HG03378 (cell line): Measurements from ENCODE around the gene GPRASP1.
"Not testable (repeated sequence)": the region's sequence is repeated elsewhere in the genome, so short reads cannot be mapped to it uniquely, and the experiment has no call there.

ENCODE experiments used
- ATAC-seq: cut with Tn5 transposase; IDR thresholded peaks from one replicate; pipeline ENCODE4 v1.9.1; 2021; ENCODE audit warnings: mild to moderate bottlenecking, moderate library complexity; ENCODE audit not compliant: unreplicated experiment

GPRASP1 gene, protein sequence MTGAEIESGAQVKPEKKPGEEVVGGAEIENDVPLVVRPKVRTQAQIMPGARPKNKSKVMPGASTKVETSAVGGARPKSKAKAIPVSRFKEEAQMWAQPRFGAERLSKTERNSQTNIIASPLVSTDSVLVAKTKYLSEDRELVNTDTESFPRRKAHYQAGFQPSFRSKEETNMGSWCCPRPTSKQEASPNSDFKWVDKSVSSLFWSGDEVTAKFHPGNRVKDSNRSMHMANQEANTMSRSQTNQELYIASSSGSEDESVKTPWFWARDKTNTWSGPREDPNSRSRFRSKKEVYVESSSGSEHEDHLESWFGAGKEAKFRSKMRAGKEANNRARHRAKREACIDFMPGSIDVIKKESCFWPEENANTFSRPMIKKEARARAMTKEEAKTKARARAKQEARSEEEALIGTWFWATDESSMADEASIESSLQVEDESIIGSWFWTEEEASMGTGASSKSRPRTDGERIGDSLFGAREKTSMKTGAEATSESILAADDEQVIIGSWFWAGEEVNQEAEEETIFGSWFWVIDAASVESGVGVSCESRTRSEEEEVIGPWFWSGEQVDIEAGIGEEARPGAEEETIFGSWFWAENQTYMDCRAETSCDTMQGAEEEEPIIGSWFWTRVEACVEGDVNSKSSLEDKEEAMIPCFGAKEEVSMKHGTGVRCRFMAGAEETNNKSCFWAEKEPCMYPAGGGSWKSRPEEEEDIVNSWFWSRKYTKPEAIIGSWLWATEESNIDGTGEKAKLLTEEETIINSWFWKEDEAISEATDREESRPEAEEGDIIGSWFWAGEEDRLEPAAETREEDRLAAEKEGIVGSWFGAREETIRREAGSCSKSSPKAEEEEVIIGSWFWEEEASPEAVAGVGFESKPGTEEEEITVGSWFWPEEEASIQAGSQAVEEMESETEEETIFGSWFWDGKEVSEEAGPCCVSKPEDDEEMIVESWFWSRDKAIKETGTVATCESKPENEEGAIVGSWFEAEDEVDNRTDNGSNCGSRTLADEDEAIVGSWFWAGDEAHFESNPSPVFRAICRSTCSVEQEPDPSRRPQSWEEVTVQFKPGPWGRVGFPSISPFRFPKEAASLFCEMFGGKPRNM (N-terminal part only)

DNA sequence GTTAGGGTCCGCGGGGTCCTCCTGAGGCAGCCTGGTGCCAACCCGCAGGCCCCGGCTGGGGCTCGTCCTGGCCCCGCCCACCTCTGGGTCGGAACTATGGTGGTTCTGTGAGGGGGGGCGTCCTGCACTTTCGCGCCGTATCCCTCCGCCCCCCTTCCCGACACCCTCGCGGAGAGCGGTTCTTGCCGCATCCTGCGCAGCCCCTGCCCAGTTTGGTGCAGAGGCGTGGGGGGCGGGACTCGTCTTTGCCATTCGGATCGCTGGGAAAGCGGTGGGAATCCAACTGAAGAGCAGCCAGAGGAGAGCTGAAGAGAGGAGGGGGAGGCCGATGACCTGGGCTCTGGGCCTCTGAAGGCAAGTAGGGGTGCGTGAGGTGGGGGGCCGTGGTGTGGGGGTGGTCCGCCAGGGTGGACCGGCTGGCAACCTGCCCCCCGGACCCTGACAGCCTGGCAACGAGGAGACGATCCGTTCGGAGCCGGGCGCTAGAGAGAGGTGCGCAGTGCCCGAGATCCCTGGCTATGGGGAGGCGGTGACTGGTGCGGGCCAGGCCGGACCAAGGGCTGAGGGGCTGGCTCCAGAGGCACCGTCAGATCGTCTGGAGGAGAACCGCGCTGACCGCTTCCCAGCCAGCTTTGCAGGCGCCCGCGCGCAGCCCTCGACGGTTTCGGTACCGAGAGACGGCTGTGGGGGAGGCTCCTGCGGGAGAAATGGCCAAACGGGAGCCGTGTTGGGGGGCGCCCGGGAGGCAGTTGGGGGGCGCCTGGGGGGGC is at the start of gene GPRASP1:
Gene GPRASP1, plus strand, starts transcription at position 242 of the 770 bp plus-strand sequence. CDS start 2,431 bp downstream, outside the sequence.
- no peak for ATAC-seq

DNA sequence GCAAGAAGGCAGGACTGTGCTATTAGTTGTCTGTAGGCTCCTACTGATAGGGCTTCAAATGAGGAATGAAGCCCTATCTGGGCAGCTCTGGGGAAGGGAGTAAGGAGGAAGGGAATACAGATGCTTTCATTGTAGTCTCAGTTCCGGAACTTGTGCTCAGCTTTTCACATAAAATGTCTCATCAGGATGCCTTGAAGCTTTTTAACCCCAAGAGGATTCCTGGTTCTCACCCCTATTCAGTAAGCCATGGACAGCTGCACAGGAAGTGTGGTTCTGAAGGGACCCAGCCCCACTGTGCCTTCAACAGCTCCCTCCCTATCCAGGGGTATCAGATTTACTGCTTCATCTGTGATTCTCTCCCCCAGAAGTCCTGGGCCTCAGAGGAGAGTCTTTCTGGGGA is 47.0 kb upstream of the GPRASP1 start:
- ATAC-seq, result no peak

GRCh38 chrX:102606115-102606514 is 45.2 kb upstream of the GPRASP1 start:
- no peak for ATAC-seq

DNA sequence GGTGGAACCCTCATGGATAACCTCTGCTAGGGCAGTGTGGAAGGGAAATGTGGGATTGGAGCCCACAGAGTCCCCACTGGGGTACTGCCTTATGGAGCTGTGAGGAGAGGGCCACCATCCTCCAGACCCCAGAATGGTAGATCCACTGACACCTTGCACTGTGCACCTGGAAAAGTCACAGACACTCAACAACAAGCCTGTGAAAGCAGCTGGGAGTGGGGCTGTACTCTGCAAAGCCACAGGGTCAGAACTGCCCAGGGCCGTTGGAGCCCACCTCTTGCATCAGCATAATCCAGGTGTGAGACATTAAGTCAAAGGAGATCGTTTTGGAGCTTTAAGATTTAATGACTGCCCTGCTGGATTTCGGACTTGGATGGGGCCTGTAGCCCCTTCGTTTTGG is 40.4 kb upstream of the GPRASP1 start:
- ATAC-seq, result no peak

- no peak for ATAC-seq
These were observed 27.2 kb upstream of the GPRASP1 start for GRCh38 chrX:102624105-102624504.

GRCh38 chrX:102627640-102628039 is 23.6 kb upstream of the GPRASP1 start:
- no peak for ATAC-seq

DNA sequence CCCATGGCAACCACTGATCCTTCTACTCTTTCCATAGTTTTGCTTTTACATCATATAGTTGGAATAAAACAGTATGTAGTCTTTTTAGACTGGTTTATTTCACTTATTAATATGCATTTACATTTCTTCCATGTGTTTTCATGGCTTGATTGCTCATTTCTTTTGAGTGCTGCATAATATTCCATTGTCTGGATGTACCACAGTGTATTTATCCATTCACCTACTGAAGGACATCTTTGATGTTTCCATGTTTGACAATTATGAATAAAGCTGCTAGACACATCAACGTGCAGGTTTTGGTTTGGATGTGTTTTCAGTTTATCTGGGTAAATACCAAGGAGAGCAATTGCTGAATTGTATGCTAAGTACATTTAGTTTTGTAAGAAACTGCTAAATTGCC is 13.7 kb upstream of the GPRASP1 start:
- ATAC-seq, result no peak

GRCh38 chrX:102650903-102651241 is 411 bp upstream of the GPRASP1 start:
- no peak for ATAC-seq

- ATAC-seq, result no peak
These were observed 877 bp downstream of the GPRASP1 start for GRCh38 chrX:102652031-102652688.

- ATAC-seq, result no peak
These were observed 3.4 kb downstream of the GPRASP1 start for GRCh38 chrX:102654696-102655095.

- no peak for ATAC-seq
These were observed 7.3 kb downstream of the GPRASP1 start for GRCh38 chrX:102658556-102658955.

- peak; percentile 91 for ATAC-seq
These were observed 8.8 kb downstream of the GPRASP1 start for GRCh38 chrX:102659790-102660757.

DNA sequence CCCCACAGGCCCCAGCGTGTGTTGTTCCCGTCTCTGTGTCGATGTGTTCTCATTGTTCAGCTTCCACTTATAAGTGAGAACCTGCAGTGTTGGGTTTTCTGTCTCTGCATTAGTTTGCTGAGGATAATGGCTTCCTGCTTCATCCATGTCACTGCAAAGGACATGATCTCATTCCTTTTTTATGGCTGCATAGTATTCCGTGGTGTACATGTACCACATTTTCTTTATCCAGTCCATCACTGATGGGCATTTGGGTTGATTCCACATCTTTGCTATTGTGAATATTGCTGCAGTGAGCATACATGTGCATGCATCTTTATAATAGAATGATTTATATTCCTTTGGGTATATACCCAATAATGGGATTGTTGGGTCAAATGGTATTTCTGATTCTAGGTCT is 12.5 kb downstream of the GPRASP1 start:
- not testable (repeated sequence) for ATAC-seq

DNA sequence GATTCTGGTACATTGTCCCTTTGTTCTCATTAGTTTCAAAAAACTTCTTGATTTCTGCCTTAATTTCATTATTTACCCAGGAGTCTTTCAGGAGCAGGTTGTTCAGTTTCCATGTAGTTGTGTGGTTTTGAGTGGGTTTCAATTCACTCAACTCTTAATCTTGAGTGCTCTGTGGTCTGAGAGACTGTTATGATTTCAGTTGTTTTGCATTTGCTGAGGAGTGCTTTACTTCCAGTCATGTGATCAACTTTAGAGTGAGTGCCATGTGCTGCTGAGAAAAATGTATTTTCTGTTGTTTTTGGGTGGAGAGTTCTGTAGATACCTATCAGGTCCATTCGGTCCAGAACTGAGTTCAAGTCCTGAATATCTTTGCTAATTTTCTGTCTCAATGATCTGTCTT is 15.8 kb downstream of the GPRASP1 start:
- ATAC-seq, result not testable (repeated sequence)

- no peak for ATAC-seq
These were observed 18.2 kb downstream of the GPRASP1 start for GRCh38 chrX:102669526-102669925.

GRCh38 chrX:102672856-102673255 is 21.6 kb downstream of the GPRASP1 start:
- ATAC-seq, result no peak

GRCh38 chrX:102677479-102677878 is 26.2 kb downstream of the GPRASP1 start:
- ATAC-seq, result not testable (repeated sequence)

- ATAC-seq, result no peak
These were observed 33.7 kb downstream of the GPRASP1 start for GRCh38 chrX:102684772-102685520.
